Right atrium auricular region (tissue), 2 donors: ENCODE results near the gene MPP3. TPM values are rescaled to one million over a fixed set of nuclear protein-coding genes. Genes with fewer than 3 reads are reported as not detected.

Source experiments
- DNase-seq: peaks from one replicate; pipeline ENCODE4 v3.0.0-alpha.2; 2019; ENCODE audit warnings: low spot score
- H3K27ac ChIP-seq, 2 donors: fragments of 200-600 bp; sonication (generic); 1 replicate in 1 of 2; 2 replicates in 1 of 2; pipeline ENCODE4 v1.5.1; 2016 to 2019
- H3K27me3 ChIP-seq, 2 donors: fragments of 200-600 bp; sonication (generic); one replicate each; pipeline versions ENCODE4 v1.5.1 to v1.6.0; 2017 to 2019
- H3K36me3 ChIP-seq: fragments of 200-600 bp; sonication (generic); one replicate; pipeline ENCODE4 v1.5.1; 2016
- H3K4me1 ChIP-seq, 2 donors: fragments of 200-600 bp; sonication (generic); one replicate each; pipeline versions ENCODE4 v1.5.1 to v1.6.0; 2017 to 2019
- H3K4me3 ChIP-seq, 2 donors: fragments of 200-600 bp; sonication (generic); 1 replicate in 1 of 2; 2 replicates in 1 of 2; pipeline ENCODE4 v1.5.1; 2017 to 2019; ENCODE audit warnings: mild to moderate bottlenecking in 1 of 2, moderate library complexity in 1 of 2
- H3K9me3 ChIP-seq, 2 donors: fragments of 200-600 bp; sonication (generic); one replicate each; pipeline ENCODE4 v1.5.1; 2019
- CTCF ChIP-seq, 2 donors: fragments of 200-600 bp; sonication (generic); IDR thresholded peaks; one replicate each; pipeline ENCODE4 v1.5.1; 2019; ENCODE audit warnings: antibody characterized with exemption in 2 of 2
- total RNA-seq, 2 donors: library from RNA; depleted of rRNA; stranded (reverse); fragments of >200 nt; gene quantifications; one replicate each; pipeline ENCODE4 v1.1.0, GENCODE V29; 2016

The MPP3 gene
- total RNA-seq = 10 to 100 TPM; 35.0 to 36.2 TPM

- Histone ChIP-seq H3K27me3 (no peaks in the 10 kb centered on the region), H3K27ac (peak within 1 kb of the TSS; percentile 91 to 96), H3K4me3 (peak within 1 kb of the TSS; percentile 88 to 91), H3K4me1 (peaks cover 0 to 54% of the 10 kb centered on the region in 2 donors), H3K9me3 (no peaks in the 10 kb centered on the region), H3K36me3 (peaks cover 32% of the 10 kb centered on the region)
- DNase-seq = no peak
- TF ChIP-seq CTCF (IDR thresholded peaks at IDR 0.05) = no peak
These were observed at the start of gene MPP3 for GRCh38 chr17:43832976-43833829. Gene MPP3 (minus strand): TSS chr17:43833146. CDS start chr17:43831906, 1,240 bp downstream.

GRCh38 chr17:43881758-43882505 lies 49.0 kb upstream of the MPP3 start:
- H3K27me3 ChIP-seq = no peaks in the 10 kb centered on the region
- no peak overlapping the region for H3K4me3 ChIP-seq
- peaks cover 24% of the 10 kb centered on the region for H3K36me3 ChIP-seq
- H3K4me1 ChIP-seq = peaks cover 0 to 18% of the 10 kb centered on the region in 2 donors
- no peaks in the 10 kb centered on the region for H3K9me3 ChIP-seq
- DNase-seq = no peak
- H3K27ac ChIP-seq = no peak overlapping the region
- TF ChIP-seq CTCF (IDR thresholded peaks at IDR 0.05) = no peak

- no peak for TF ChIP-seq CTCF (IDR thresholded peaks at IDR 0.05)
- H3K27ac ChIP-seq = no peak overlapping the region
- no peaks in the 10 kb centered on the region for H3K9me3 ChIP-seq
- no peaks in the 10 kb centered on the region for H3K27me3 ChIP-seq
- H3K4me3 ChIP-seq = no peak overlapping the region
- H3K36me3 ChIP-seq = peaks cover 24% of the 10 kb centered on the region
- H3K4me1 ChIP-seq = peaks cover 0 to 20% of the 10 kb centered on the region in 2 donors
- no peak for DNase-seq
These were observed 48.2 kb upstream of the MPP3 start for GRCh38 chr17:43881181-43881580.

GRCh38 chr17:43880420-43880991 lies 47.6 kb upstream of the MPP3 start:
- Histone ChIP-seq H3K4me1 (peaks cover 0 to 26% of the 10 kb centered on the region in 2 donors), H3K36me3 (peaks cover 24% of the 10 kb centered on the region), H3K4me3 (no peak overlapping the region), H3K27ac (no peak overlapping the region), H3K9me3 (no peaks in the 10 kb centered on the region), H3K27me3 (no peaks in the 10 kb centered on the region)
- no peak for DNase-seq
- TF ChIP-seq CTCF (IDR thresholded peaks at IDR 0.05) = peak; percentile 50 to 70

- Histone ChIP-seq H3K27me3 (no peaks in the 10 kb centered on the region), H3K9me3 (no peaks in the 10 kb centered on the region), H3K36me3 (peaks cover 24% of the 10 kb centered on the region), H3K4me3 (no peak overlapping the region), H3K4me1 (peaks cover 0 to 26% of the 10 kb centered on the region in 2 donors), H3K27ac (no peak overlapping the region)
- TF ChIP-seq CTCF (IDR thresholded peaks at IDR 0.05) = no peak
- DNase-seq = no peak
These were observed 46.9 kb upstream of the MPP3 start for GRCh38 chr17:43879723-43880419.
